Ishikawa (cell line): ENCODE measurements around the gene SLC41A2.

Experiments used
- CEBPB ChIP-seq: IDR thresholded peaks from 2 replicates; pipeline ENCODE4 v1.6.1; 2012
- EGR1 ChIP-seq: IDR thresholded peaks from 2 replicates; pipeline ENCODE4 v1.6.1; 2012
- TAF1 ChIP-seq: IDR thresholded peaks from 2 replicates; pipeline ENCODE4 v1.6.1; 2012; ENCODE audit warnings: low read depth, mild to moderate bottlenecking
- TEAD4 ChIP-seq: IDR thresholded peaks from 2 replicates; pipeline ENCODE4 v1.6.1; 2012
- USF1 ChIP-seq: IDR thresholded peaks from 2 replicates; pipeline ENCODE4 v1.6.1; 2012

GRCh38 chr12:104925501-104925900 is 32.6 kb downstream of the SLC41A2 start:
- TF ChIP-seq TAF1 (no peak), CEBPB (no peak), TEAD4 (no peak), EGR1 (no peak), USF1 (no peak)
